Measurements from ENCODE around the gene RNU7-1.
A peak's percentile ranks its signal among the peaks of the same experiment; 100 is the strongest.
"Not testable (repeated sequence)": the region's sequence is repeated elsewhere in the genome, so short reads cannot be mapped to it uniquely, and the experiment has no call there.

RNU7-1 gene

DNA sequence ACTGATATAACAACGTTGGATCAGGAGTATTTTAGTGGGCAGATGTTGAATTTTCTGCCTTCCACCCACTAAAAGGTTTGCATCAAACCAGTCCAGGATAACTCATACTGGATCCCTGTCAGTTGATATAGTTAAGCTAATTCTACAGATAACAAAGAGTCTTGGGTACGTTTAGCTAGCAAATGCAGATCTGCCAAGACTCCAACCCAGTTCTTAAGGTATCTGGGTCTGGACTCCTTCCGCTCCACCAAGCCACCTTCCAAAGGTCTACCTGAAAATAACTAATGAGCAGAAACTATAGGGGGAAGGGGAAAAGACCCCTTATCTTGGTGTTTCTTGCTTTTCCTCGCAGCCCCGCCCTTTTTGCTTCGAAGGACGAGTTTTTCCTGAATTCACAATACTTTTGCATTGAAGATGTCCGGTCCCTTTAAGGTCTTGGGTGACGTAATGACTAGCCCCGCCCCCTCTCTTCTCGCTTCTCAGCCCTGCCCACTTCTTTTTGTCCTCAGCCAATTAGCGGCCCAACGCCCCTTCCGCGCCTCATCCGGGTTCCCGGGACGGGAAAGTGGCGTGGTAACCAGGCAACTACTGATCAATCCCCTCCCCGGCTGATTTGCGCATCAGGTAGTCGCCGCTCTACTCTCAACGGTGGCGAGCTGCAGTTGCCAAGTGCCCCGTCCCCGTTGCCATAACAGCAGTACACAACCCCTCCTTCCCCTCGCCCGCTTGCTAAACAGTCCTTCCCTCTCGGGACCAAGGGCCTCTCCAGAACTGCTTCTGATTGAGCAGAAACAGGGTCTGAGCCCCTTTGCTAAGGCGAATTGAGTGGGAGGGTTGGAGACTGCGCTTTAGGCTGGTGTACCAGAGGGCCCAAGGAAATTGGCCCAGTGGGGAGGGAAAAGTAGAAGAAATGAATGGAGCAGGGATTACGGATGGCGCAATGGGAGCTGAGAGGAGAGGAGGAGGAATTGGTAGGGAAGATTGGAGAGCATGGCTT is 39.0 kb upstream of the RNU7-1 start, which contains the start of gene LRRC23:
TSS of gene LRRC23 (plus strand) at position 543 of the 997 bp plus-strand sequence. CDS start 812 bp downstream, outside the sequence.
- no peak for TF ChIP-seq CTCF (IDR thresholded peaks at IDR 0.05; ENCODE audit: low read depth, low read length)
- peak; percentile 82 for DNase-seq (ENCODE audit: extremely low read depth, low read depth)

- no peak for DNase-seq (ENCODE audit: extremely low read depth, low read depth)
- TF ChIP-seq CTCF (IDR thresholded peaks at IDR 0.05; ENCODE audit: low read depth, low read length), result no peak
Measured at GRCh38 chr12:6905414-6906040, 38.1 kb upstream of the RNU7-1 start.

- DNase-seq (ENCODE audit: extremely low read depth, low read depth), result not testable (repeated sequence)
Measured at GRCh38 chr12:6908141-6908540, 35.5 kb upstream of the RNU7-1 start.

GRCh38 chr12:6909421-6910145 is 34.0 kb upstream of the RNU7-1 start:
- no peak for DNase-seq (ENCODE audit: extremely low read depth, low read depth)
- no peak for TF ChIP-seq CTCF (IDR thresholded peaks at IDR 0.05; ENCODE audit: low read depth, low read length)

DNA sequence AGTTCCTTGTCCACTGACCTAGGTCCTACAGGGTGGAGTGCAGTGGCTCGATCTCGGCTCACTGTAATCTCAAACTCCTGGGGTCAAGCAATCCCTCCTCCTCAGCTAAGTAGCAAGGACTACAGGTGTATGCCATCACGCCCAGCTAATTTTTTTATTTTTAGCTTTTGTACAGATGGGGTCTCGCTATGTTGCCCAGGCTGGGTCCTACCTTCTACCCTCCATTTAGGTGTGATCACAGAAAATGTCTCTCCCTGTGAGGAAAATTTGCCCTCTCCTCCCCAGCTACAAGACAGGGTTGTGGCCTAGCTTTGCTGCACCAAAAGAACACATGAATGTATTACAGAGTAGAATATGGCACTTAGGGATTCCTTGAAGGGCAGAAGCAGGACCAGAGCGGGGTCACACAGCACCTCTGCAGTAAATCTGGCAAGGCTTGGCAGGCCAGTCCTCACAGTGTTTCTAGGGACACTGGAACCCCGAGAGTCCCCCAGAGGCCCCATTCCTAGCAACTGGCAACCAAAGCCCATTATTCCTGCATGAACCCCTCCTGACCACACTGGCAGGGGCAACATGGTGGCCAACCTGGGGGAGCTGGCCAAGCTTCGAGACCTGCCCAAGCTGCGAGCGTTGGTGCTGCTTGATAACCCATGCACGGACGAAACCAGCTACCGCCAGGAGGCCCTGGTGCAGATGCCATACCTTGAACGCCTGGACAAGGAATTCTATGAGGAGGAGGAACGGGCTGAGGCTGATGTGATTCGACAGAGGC is 31.3 kb upstream of the RNU7-1 start:
- no peak for DNase-seq (ENCODE audit: extremely low read depth, low read depth)
- TF ChIP-seq CTCF (IDR thresholded peaks at IDR 0.05; ENCODE audit: low read depth, low read length), result no peak

GRCh38 chr12:6914246-6914946 is 29.2 kb upstream of the RNU7-1 start, which contains the start of gene ENO2:
TSS of gene ENO2 (plus strand) at chr12:6914580. CDS start at chr12:6915833, 1,253 bp downstream.
- DNase-seq (ENCODE audit: extremely low read depth, low read depth), result no peak
- TF ChIP-seq CTCF (IDR thresholded peaks at IDR 0.05; ENCODE audit: low read depth, low read length), result no peak
